GM18499 (cell line): Measurements from ENCODE around the gene CTNS.
A peak's percentile ranks its signal among the peaks of the same experiment; 100 is the strongest.
"Not testable (repeated sequence)": the region's sequence is repeated elsewhere in the genome, so short reads cannot be mapped to it uniquely, and the experiment has no call there.

Source experiments
- ATAC-seq: cut with Tn5 transposase; IDR thresholded peaks from one replicate; pipeline ENCODE4 v1.9.1; 2021; ENCODE audit warnings: moderate number of reproducible peaks; ENCODE audit not compliant: insufficient read depth, unreplicated experiment

The CTNS gene

DNA sequence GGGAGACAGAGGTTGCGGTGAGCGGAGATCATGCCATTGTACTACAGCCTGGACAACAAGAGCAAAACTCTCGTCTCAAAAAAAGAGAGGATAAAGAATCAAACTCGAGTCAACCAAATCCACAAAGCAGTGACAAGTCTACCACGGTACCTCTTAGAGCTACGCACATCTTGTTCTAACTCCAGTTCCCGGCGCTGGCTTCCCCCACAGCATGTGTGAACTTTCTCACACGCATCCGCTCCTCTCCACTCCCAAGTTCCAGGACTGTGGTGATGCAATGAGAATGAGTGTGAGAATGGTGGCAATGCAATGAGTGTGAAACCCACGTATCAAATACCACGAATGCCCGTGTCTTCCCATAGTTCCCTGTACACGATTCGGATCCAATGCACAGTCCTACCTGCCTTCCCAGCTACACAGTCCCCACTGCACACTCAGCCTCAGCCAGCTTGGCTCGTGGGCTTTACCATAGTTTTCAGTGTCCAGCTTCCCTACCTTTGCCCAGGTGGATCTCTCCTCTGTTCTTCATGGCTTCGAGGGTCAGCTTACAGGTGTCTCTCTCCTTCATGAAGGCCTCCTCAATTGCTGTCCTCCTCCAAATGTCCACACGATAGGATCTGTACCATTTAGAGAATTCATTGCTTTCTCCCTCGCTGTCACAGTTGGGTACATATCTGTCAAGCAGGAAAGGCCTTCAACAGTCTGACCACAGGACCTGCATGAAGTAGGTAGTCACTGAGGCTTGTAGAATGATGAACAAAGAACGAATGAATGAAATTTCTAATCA lies 68.6 kb downstream of the CTNS start:
- ATAC-seq: no peak

DNA sequence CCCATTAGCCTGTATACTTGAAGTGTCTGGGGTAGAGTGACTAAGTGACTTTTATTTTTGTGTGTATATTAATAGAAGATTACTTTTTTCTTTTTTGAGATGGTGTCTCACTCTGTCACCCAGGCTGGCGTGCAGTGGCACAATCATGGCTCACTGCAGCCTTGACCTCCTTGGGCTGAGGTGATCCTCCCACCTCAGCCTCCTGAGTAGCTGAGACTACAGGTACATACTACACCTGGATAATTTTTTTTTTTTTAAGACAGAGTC lies 69.1 kb downstream of the CTNS start:
- not testable (repeated sequence) for ATAC-seq

GRCh38 chr17:3708366-3708765 lies 71.8 kb downstream of the CTNS start:
- ATAC-seq: no peak

DNA sequence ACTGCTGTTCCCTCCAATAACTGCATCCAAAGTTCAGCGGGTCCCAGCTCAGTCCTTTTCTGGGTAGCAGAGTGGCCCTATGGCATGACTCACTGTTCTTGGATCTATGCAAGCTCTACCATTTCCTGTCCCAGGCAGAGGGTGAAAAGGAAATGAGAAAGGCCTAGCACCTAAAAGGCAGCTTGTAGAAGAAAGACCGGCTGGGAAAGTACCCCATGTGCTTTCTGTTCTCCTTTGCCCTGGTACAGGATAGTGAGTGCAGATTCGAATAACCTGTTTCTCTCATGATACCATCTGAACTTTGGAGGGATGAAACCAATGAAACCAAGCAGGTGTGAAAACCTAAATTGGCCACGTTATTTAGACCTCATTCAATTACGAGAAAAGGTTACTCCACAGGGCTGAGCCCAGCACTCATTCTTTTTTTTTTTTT lies 74.4 kb downstream of the CTNS start:
- peak; percentile 84 for ATAC-seq
